Lung (tissue), 12 donors: ENCODE data around the gene AGBL4. TPM values are rescaled to one million over a fixed set of nuclear protein-coding genes. Genes with fewer than 3 reads are reported as not detected.

Experiments
- ATAC-seq: fragments of 200-7000 bp; cut with Tn5 transposase; one replicate; pipeline ENCODE4 v1.9.1; 2020; ENCODE audit warnings: moderate number of reproducible peaks; ENCODE audit not compliant: insufficient read depth, low FRiP score
- DNase-seq, 3 donors: peaks; one replicate each; pipeline ENCODE4 v3.0.0-alpha.2; 2013 to 2017
- H3K27ac ChIP-seq, 2 donors: one replicate each; pipeline ENCODE4 v1.5.1; 2013; ENCODE audit warnings: mild to moderate bottlenecking in 2 of 2, moderate library complexity in 2 of 2, control low read depth in 1 of 2, inconsistent platforms in 1 of 2, low read depth in 1 of 2, low read length in 1 of 2
- H3K27me3 ChIP-seq, 3 donors: one replicate each; pipeline ENCODE4 v1.5.1; 2013; ENCODE audit warnings: low read length in 2 of 3; ENCODE audit not compliant: control insufficient read depth in 3 of 3, insufficient read depth in 3 of 3
- H3K36me3 ChIP-seq, 4 donors: one replicate each; pipeline ENCODE4 v1.5.1; 2013; ENCODE audit warnings: low read length in 4 of 4, mild to moderate bottlenecking in 1 of 4, moderate library complexity in 1 of 4; ENCODE audit not compliant: control insufficient read depth in 4 of 4, insufficient read depth in 4 of 4
- H3K4me1 ChIP-seq, 5 donors: one replicate each; pipeline ENCODE4 v1.5.1; 2013; ENCODE audit warnings: low read length in 5 of 5, mild to moderate bottlenecking in 2 of 5, moderate library complexity in 1 of 5; ENCODE audit not compliant: control insufficient read depth in 5 of 5, insufficient read depth in 5 of 5
- H3K4me3 ChIP-seq: one replicate; pipeline ENCODE4 v1.5.1; 2013; ENCODE audit warnings: mild to moderate bottlenecking, control low read depth, moderate library complexity
- H3K9ac ChIP-seq, 2 donors: one replicate each; pipeline ENCODE4 v1.5.1; 2013; ENCODE audit warnings: low read length in 2 of 2, control low read depth in 1 of 2; ENCODE audit not compliant: insufficient read depth in 1 of 2
- H3K9me3 ChIP-seq, 4 donors: one replicate each; pipeline ENCODE4 v1.5.1; 2013; ENCODE audit warnings: low read length in 3 of 4, mild to moderate bottlenecking in 1 of 4, moderate library complexity in 1 of 4; ENCODE audit not compliant: control insufficient read depth in 4 of 4, insufficient read depth in 3 of 4
- WGBS, 2 donors: extraction: QIAGEN DNeasy Blood & Tissue Kit; methylation state at CpG; one replicate each; pipeline ENCODE4 v1.1.7; 2013; 5-methylcytosine and 5-hydroxymethylcytosine counted together
- polyA plus RNA-seq, 2 donors: library from polyadenylated mRNA; stranded (reverse); fragments of 200-250 nt; gene quantifications; one replicate each; pipeline ENCODE4 v1.2.1, GENCODE V29; 2013
- total RNA-seq, 2 donors: library from RNA; depleted of rRNA in 1 of 2; stranded (reverse); fragments of >200 nt in 1 of 2; gene quantifications; one replicate each; pipeline ENCODE4 v1.2.1, GENCODE V29; 2014 to 2021
- TF ChIP-seq, protein P1 (sequence below): IDR thresholded peaks from 2 replicates; pipeline ENCODE4 v1.5.1; 2012; ENCODE audit warnings: mild to moderate bottlenecking; ENCODE audit errors: control extremely low read depth, extremely low read depth
- donor health status: control.
- donor health status: control.
- donor health status: Bipolar disorder and iron deficiency.
- donor health status: healthy.
- donor health status: DM: yes; HTN: yes; CAD: no.

Gene AGBL4
- total and polyA plus RNA-seq, 4 donors = 0.24 to 7.5 (median 2.6) TPM

DNA sequence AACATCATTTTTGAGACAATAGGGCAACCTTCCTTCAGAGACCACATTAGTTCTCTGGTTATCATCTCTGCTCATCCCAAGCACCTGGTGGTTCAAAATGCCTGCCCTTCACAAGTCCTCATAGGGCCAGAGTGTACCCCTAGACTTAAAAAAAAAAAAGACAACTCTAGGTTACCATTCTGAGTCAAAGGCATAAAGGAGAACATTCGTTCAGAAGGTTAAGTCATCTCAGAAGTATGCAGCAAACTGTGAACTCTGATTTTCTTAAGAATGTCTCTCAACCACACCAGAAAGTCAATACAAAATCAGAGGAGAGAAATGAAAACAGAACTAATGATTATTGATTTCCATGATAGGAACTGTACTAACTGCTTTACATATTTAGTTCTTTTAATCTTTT, 1237.9 kb downstream of the AGBL4 start:
- peaks cover 0 to 20% (median 4%) of the 10 kb centered on the region in 5 donors for H3K4me1 ChIP-seq
- H3K27ac ChIP-seq = no peak overlapping the region
- DNase-seq = no peak
- WGBS, 2 donors = 84 to 86% methylated on average over 1 of the region's 1 CpG
- no peaks in the 10 kb centered on the region for H3K36me3 ChIP-seq
- ATAC-seq = no peak
- no peak overlapping the region for H3K9ac ChIP-seq
- TF ChIP-seq, protein P1, sequence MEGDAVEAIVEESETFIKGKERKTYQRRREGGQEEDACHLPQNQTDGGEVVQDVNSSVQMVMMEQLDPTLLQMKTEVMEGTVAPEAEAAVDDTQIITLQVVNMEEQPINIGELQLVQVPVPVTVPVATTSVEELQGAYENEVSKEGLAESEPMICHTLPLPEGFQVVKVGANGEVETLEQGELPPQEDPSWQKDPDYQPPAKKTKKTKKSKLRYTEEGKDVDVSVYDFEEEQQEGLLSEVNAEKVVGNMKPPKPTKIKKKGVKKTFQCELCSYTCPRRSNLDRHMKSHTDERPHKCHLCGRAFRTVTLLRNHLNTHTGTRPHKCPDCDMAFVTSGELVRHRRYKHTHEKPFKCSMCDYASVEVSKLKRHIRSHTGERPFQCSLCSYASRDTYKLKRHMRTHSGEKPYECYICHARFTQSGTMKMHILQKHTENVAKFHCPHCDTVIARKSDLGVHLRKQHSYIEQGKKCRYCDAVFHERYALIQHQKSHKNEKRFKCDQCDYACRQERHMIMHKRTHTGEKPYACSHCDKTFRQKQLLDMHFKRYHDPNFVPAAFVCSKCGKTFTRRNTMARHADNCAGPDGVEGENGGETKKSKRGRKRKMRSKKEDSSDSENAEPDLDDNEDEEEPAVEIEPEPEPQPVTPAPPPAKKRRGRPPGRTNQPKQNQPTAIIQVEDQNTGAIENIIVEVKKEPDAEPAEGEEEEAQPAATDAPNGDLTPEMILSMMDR = no peak
- H3K27me3 ChIP-seq = no peaks in the 10 kb centered on the region
- H3K4me3 ChIP-seq = no peak overlapping the region
- H3K9me3 ChIP-seq = no peaks in the 10 kb centered on the region

DNA sequence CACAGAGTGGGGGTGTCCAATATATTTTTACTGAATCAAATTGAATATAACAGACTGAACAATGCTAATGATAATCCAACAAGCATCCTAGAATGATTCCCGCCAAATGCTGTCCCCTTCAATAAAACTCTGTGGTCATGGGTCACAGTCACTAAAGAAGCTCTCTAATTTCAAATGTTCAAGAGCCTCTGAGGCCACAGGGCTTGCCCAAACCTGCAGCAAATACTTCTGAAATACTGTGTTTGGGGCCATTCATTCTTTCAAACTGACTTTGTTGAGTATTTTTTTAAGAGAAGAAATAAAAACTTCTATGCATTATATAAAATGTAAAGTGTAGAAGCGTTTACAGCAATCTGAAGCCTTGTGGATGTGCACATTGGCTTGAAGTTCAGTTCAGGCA, 1239.5 kb downstream of the AGBL4 start:
- no peak for ATAC-seq
- DNase-seq = no peak
- Histone ChIP-seq H3K4me1 (peaks cover 0 to 15% (median 0%) of the 10 kb centered on the region in 5 donors), H3K4me3 (no peak overlapping the region), H3K27me3 (no peaks in the 10 kb centered on the region), H3K36me3 (no peaks in the 10 kb centered on the region), H3K27ac (no peak overlapping the region), H3K9me3 (no peaks in the 10 kb centered on the region), H3K9ac (no peak overlapping the region)
- TF ChIP-seq, protein P1 = no peak
- WGBS, 2 donors = 90 to 92% methylated on average over 2 of the region's 2 CpGs

DNA sequence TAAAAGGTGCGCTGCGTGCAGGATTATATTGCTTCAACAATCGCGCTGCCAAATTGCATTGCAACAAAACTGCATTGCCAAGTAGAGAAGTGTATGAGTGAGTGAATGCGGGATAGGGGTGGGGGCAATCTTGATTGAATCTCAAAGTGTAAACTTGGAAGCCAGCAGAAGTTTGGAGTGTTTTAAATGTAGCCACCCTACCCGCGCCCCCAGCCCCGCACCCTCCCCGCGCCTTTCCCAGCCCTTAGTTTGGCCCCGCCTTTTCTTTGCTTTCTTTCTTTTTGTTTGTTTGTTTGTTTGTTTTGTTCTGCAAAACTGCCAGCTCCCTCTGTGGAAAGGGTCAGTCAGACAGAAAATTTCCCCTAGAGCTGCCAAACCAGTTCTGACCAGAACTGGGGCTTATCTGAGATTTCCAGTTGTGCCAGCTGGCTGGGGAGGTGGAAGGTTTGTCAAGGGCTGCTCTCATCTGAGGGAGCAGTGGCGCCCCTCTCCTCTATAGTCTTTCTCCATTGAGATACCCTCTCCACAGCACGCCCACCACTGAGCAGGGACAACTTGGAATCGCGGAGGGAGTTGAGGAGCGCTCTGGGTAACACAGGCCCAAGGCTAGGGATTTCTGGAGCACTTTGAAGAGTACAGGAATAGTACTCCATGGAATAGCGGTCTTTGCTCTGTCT, 1246.4 kb downstream of the AGBL4 start:
- no peak for ATAC-seq
- 8 to 10% methylated on average over 17 of the region's 17 CpGs for WGBS, 2 donors
- Histone ChIP-seq H3K27ac (no peak overlapping the region), H3K4me1 (peaks cover 0 to 34% (median 9%) of the 10 kb centered on the region in 5 donors), H3K9me3 (no peaks in the 10 kb centered on the region), H3K4me3 (peak overlapping the region; percentile 22), H3K36me3 (peaks cover 0 to 5% (median 3%) of the 10 kb centered on the region in 4 donors), H3K27me3 (no peaks in the 10 kb centered on the region), H3K9ac (peak overlapping the region; percentile 42 to 56)
- TF ChIP-seq, protein P1 = no peak
- peak; percentile 58 to 86 (median 83) for DNase-seq
